K562 (cell line): ENCODE measurements around the gene PPP1R15A.
"Not testable (repeated sequence)": the region's sequence is repeated elsewhere in the genome, so short reads cannot be mapped to it uniquely, and the experiment has no call there.

Experiments
- DNMT1 ChIP-seq: fragments of 450-650 bp; IDR thresholded peaks from 2 replicates; pipeline ENCODE4 v1.6.1; 2016; ENCODE audit warnings: antibody characterized with exemption, mild to moderate bottlenecking
- GABPB1 ChIP-seq: sonication (generic); formaldehyde crosslinking; IDR thresholded peaks from 2 replicates; pipeline ENCODE4 v1.8.0; 2022; ENCODE audit warnings: mild to moderate bottlenecking, missing genetic modification reagents
- MAFF ChIP-seq: IDR thresholded peaks from 2 replicates; pipeline ENCODE4 v1.6.1; 2012; ENCODE audit warnings: low read length, improper control_type of control experiment
- MEIS2 ChIP-seq: fragments of 450-650 bp; IDR thresholded peaks from 2 replicates; pipeline ENCODE4 v1.6.1; 2014; ENCODE audit warnings: mild to moderate bottlenecking; ENCODE audit not compliant: partially characterized antibody
- U2AF2 ChIP-seq: fragments of 200-400 bp; formaldehyde crosslinking; optimal IDR thresholded peaks from 2 replicates; pipeline ENCODE3; 2017; ENCODE audit warnings: low read depth, mild to moderate bottlenecking, low read length
- ZNF23 ChIP-seq: fragments of 250-450 bp; sonication (Bioruptor Pico); IDR thresholded peaks from 2 replicates; pipeline ENCODE4 v1.4.0; 2020; ENCODE audit warnings: mild to moderate bottlenecking
- ZNF785 ChIP-seq: fragments of 250-450 bp; sonication (Bioruptor Pico); IDR thresholded peaks from 2 replicates; pipeline ENCODE4 v1.4.0; 2020; ENCODE audit warnings: mild to moderate bottlenecking
- TF ChIP-seq, protein P1 (sequence below), 3 experiments: IDR thresholded peaks in 2 of 3; conservative IDR thresholded peaks in 1 of 3; 2 replicates each; pipeline ENCODE4 v1.5.1; 2011 to 2012; ENCODE audit warnings: low read length in 3 of 3, mild to moderate bottlenecking in 3 of 3, control low read depth in 2 of 3, improper control_type of control experiment in 1 of 3, inconsistent platforms in 1 of 3, low read depth in 1 of 3, mixed read lengths in 1 of 3, moderate library complexity in 1 of 3; ENCODE audit not compliant: insufficient read depth in 2 of 3
- TF ChIP-seq, protein P2 (sequence below): fragments of 450-650 bp; IDR thresholded peaks from 2 replicates; pipeline ENCODE4 v1.7.1; 2018; ENCODE audit warnings: mild to moderate bottlenecking, low read depth; ENCODE audit not compliant: partially characterized antibody

DNA sequence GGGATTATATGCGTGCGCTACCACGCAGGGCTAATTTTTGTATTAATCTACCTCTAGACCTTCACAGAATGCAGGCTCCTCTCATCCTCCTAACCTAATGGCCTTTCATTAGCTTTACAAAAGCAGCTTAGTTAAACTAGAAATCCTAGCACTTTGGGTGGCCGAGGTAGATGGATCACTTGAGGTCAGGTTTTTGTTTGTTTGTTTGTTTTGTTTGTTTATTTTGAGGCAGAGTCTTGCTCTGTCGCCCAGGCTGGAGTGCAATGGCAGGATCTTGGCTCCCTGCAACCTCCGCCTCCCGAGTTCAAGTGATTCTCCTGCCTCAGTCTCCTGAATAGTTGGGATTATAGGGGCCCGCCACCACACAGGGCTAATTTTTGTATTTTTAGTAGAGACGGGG lies 7.5 kb downstream of the PPP1R15A start:
- TF ChIP-seq, protein P1, sequence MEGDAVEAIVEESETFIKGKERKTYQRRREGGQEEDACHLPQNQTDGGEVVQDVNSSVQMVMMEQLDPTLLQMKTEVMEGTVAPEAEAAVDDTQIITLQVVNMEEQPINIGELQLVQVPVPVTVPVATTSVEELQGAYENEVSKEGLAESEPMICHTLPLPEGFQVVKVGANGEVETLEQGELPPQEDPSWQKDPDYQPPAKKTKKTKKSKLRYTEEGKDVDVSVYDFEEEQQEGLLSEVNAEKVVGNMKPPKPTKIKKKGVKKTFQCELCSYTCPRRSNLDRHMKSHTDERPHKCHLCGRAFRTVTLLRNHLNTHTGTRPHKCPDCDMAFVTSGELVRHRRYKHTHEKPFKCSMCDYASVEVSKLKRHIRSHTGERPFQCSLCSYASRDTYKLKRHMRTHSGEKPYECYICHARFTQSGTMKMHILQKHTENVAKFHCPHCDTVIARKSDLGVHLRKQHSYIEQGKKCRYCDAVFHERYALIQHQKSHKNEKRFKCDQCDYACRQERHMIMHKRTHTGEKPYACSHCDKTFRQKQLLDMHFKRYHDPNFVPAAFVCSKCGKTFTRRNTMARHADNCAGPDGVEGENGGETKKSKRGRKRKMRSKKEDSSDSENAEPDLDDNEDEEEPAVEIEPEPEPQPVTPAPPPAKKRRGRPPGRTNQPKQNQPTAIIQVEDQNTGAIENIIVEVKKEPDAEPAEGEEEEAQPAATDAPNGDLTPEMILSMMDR (IDR thresholded peaks at IDR 0.05 in 2 of 3, conservative IDR thresholded peaks at IDR 0.05 in 1 of 3; ENCODE audit: insufficient read depth in 2 of 3, low read depth in 1 of 3, low read length in 3 of 3): not testable (repeated sequence)
- TF ChIP-seq U2AF2; MEIS2; ZNF785 (CRISPR knock-in tag); DNMT1; ZNF23; GABPB1; MAFF: not testable (repeated sequence)
- TF ChIP-seq, protein P2, sequence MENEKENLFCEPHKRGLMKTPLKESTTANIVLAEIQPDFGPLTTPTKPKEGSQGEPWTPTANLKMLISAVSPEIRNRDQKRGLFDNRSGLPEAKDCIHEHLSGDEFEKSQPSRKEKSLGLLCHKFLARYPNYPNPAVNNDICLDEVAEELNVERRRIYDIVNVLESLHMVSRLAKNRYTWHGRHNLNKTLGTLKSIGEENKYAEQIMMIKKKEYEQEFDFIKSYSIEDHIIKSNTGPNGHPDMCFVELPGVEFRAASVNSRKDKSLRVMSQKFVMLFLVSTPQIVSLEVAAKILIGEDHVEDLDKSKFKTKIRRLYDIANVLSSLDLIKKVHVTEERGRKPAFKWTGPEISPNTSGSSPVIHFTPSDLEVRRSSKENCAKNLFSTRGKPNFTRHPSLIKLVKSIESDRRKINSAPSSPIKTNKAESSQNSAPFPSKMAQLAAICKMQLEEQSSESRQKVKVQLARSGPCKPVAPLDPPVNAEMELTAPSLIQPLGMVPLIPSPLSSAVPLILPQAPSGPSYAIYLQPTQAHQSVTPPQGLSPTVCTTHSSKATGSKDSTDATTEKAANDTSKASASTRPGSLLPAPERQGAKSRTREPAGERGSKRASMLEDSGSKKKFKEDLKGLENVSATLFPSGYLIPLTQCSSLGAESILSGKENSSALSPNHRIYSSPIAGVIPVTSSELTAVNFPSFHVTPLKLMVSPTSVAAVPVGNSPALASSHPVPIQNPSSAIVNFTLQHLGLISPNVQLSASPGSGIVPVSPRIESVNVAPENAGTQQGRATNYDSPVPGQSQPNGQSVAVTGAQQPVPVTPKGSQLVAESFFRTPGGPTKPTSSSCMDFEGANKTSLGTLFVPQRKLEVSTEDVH: not testable (repeated sequence)
